Fibroblast of lung (primary cell): Measurements from ENCODE around the gene FADS2.

Source experiments
- CTCF ChIP-seq, 2 donors: IDR thresholded peaks in 1 of 2; conservative IDR thresholded peaks in 1 of 2; 1 replicate in 1 of 2; 2 replicates in 1 of 2; pipeline ENCODE4 v1.5.1; 2011 to 2012; ENCODE audit warnings: low read length in 2 of 2, control low read depth in 1 of 2, inconsistent platforms in 1 of 2, low read depth in 1 of 2, mild to moderate bottlenecking in 1 of 2
- EZH2 ChIP-seq: IDR thresholded peaks from 2 replicates; pipeline ENCODE4 v1.5.1; 2012; ENCODE audit warnings: low read length, control low read depth, mild to moderate bottlenecking; ENCODE audit errors: missing control alignments

- no peak for TF ChIP-seq CTCF (conservative IDR thresholded peaks at IDR 0.05 in 1 of 2, IDR thresholded peaks at IDR 0.05 in 1 of 2; ENCODE audit: low read depth in 1 of 2, low read length in 2 of 2)
- no peak for TF ChIP-seq EZH2
Measured at GRCh38 chr11:61866958-61867343, 38.9 kb downstream of the FADS2 start.
